ENCODE results near the gene GPAT3.

The GPAT3 gene

DNA sequence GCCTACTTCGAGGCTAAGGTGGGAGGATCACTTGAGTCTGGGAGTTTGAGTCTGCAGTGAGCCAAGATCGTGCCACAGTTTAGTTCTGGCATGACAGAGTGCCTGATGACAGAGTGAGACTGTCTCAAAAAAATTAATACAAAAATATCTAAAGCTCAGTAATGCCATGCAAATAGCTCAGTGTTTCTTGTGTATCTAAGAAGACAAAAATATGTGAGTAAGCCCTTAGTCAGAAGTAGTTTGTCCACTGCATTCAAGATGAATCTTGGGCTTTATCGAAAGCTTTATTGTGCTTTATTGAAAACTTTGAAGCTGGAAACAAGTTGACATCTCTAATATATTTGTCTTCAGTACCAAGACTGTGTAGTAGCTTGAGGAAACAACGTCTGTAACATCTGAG, 115.9 kb downstream of the GPAT3 start:
- DNase-seq, result no peak
